ENCODE measurements around the gene ATN1.

The ATN1 gene

GRCh38 chr12:6937481-6938352 lies 10.0 kb downstream of the ATN1 start:
- DNase-seq (ENCODE audit: low read depth, low spot score): peak; percentile 78
- H3K9me3 ChIP-seq (ENCODE audit: low read depth, low read length): no peaks in the 10 kb centered on the region
- H3K36me3 ChIP-seq (ENCODE audit: insufficient read depth, low read length): peaks cover 51% of the 10 kb centered on the region
- peak overlapping the region; percentile 94 for H3K9ac ChIP-seq (ENCODE audit: insufficient read length)
- peak overlapping the region; percentile 92 for H3K27ac ChIP-seq
- peak; percentile 94 for TF ChIP-seq POLR2AphosphoS5 (IDR thresholded peaks at IDR 0.05; ENCODE audit: borderline replicate concordance, low read depth, low read length)
- no peak for TF ChIP-seq EZH2 (IDR thresholded peaks at IDR 0.05)
- H3K4me3 ChIP-seq: peak overlapping the region; percentile 85

- peak overlapping the region; percentile 87 for H3K9ac ChIP-seq (ENCODE audit: insufficient read length)
- peaks cover 45% of the 10 kb centered on the region for H3K36me3 ChIP-seq (ENCODE audit: insufficient read depth, low read length)
- DNase-seq (ENCODE audit: low read depth, low spot score): no peak
- H3K27ac ChIP-seq: peak overlapping the region; percentile 91
- no peaks in the 10 kb centered on the region for H3K9me3 ChIP-seq (ENCODE audit: low read depth, low read length)
- H3K4me3 ChIP-seq: peak overlapping the region; percentile 85
- TF ChIP-seq POLR2AphosphoS5 (IDR thresholded peaks at IDR 0.05; ENCODE audit: borderline replicate concordance, low read depth, low read length) (no peak; the same call in 1 of the 2 replicates), EZH2 (IDR thresholded peaks at IDR 0.05) (no peak), FOXP2 (optimal IDR thresholded peaks at IDR 0.05; ENCODE audit: control extremely low read depth, extremely low read length, insufficient read depth) (no peak)
Observed at GRCh38 chr12:6938353-6939190, 10.8 kb downstream of the ATN1 start.

DNA sequence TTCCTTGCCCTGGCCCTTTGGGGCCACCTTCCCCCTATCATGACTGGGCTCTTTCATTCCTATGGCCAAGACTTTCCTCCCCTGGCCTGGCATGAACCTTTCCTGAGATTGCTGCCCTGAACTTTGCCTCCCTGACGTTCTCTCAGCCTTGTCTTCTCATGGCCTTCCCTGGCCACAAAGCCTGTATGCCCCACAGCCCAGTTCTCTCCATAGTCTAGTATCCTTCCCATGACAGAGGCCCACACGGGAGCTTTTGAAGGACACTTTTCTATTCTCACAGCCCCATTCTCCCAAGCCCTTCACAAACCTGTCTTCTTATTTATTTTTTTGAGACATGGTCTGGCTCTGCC lies 11.4 kb downstream of the ATN1 start:
- no peak overlapping the region for H3K9ac ChIP-seq (ENCODE audit: insufficient read length)
- H3K4me3 ChIP-seq: no peak overlapping the region
- H3K27ac ChIP-seq: no peak overlapping the region
- no peak for DNase-seq (ENCODE audit: low read depth, low spot score)
- no peak for TF ChIP-seq FOXP2 (optimal IDR thresholded peaks at IDR 0.05; ENCODE audit: control extremely low read depth, extremely low read length, insufficient read depth)
- TF ChIP-seq EZH2 (IDR thresholded peaks at IDR 0.05): no peak
- TF ChIP-seq POLR2AphosphoS5 (IDR thresholded peaks at IDR 0.05; ENCODE audit: borderline replicate concordance, low read depth, low read length): no peak
- no peaks in the 10 kb centered on the region for H3K9me3 ChIP-seq (ENCODE audit: low read depth, low read length)
- peaks cover 39% of the 10 kb centered on the region for H3K36me3 ChIP-seq (ENCODE audit: insufficient read depth, low read length)

- H3K36me3 ChIP-seq (ENCODE audit: insufficient read depth, low read length): peaks cover 25% of the 10 kb centered on the region; the same call in 1 of the 2 replicates
- no peak for TF ChIP-seq POLR2AphosphoS5 (IDR thresholded peaks at IDR 0.05; ENCODE audit: borderline replicate concordance, low read depth, low read length)
- TF ChIP-seq FOXP2 (optimal IDR thresholded peaks at IDR 0.05; ENCODE audit: control extremely low read depth, extremely low read length, insufficient read depth): no peak
- TF ChIP-seq EZH2 (IDR thresholded peaks at IDR 0.05): no peak
- H3K27ac ChIP-seq: no peak overlapping the region
- no peak overlapping the region for H3K9ac ChIP-seq (ENCODE audit: insufficient read length)
- no peak for DNase-seq (ENCODE audit: low read depth, low spot score)
- no peaks in the 10 kb centered on the region for H3K9me3 ChIP-seq (ENCODE audit: low read depth, low read length)
- H3K4me3 ChIP-seq: no peak overlapping the region
Observed at GRCh38 chr12:6941267-6941666, 13.5 kb downstream of the ATN1 start.

DNA sequence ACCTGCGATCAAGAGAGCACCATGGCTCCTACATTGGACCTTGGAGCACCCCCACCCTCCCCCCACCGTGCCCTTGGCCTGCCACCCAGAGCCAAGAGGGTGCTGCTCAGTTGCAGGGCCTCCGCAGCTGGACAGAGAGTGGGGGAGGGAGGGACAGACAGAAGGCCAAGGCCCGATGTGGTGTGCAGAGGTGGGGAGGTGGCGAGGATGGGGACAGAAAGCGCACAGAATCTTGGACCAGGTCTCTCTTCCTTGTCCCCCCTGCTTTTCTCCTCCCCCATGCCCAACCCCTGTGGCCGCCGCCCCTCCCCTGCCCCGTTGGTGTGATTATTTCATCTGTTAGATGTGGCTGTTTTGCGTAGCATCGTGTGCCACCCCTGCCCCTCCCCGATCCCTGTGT lies 14.0 kb downstream of the ATN1 start:
- no peak overlapping the region for H3K9ac ChIP-seq (ENCODE audit: insufficient read length)
- no peak overlapping the region for H3K27ac ChIP-seq
- H3K4me3 ChIP-seq: no peak overlapping the region
- TF ChIP-seq FOXP2 (optimal IDR thresholded peaks at IDR 0.05; ENCODE audit: control extremely low read depth, extremely low read length, insufficient read depth): no peak
- TF ChIP-seq POLR2AphosphoS5 (IDR thresholded peaks at IDR 0.05; ENCODE audit: borderline replicate concordance, low read depth, low read length): no peak
- no peak for TF ChIP-seq EZH2 (IDR thresholded peaks at IDR 0.05)
- no peak for DNase-seq (ENCODE audit: low read depth, low spot score)
- no peaks in the 10 kb centered on the region for H3K9me3 ChIP-seq (ENCODE audit: low read depth, low read length)
- peaks cover 21% of the 10 kb centered on the region; the same call in 1 of the 2 replicates for H3K36me3 ChIP-seq (ENCODE audit: insufficient read depth, low read length)

- no peak for TF ChIP-seq POLR2AphosphoS5 (IDR thresholded peaks at IDR 0.05; ENCODE audit: borderline replicate concordance, low read depth, low read length)
- no peak for TF ChIP-seq EZH2 (IDR thresholded peaks at IDR 0.05)
- no peak for TF ChIP-seq FOXP2 (optimal IDR thresholded peaks at IDR 0.05; ENCODE audit: control extremely low read depth, extremely low read length, insufficient read depth)
- DNase-seq (ENCODE audit: low read depth, low spot score): no peak
- Histone ChIP-seq H3K9me3 (ENCODE audit: low read depth, low read length) (no peaks in the 10 kb centered on the region), H3K9ac (ENCODE audit: insufficient read length) (no peak overlapping the region), H3K4me3 (no peak overlapping the region), H3K36me3 (ENCODE audit: insufficient read depth, low read length) (peaks cover 17% of the 10 kb centered on the region; the same call in 1 of the 2 replicates), H3K27ac (peak overlapping the region; percentile 99)
Observed at GRCh38 chr12:6942331-6942665, 14.5 kb downstream of the ATN1 start.

DNA sequence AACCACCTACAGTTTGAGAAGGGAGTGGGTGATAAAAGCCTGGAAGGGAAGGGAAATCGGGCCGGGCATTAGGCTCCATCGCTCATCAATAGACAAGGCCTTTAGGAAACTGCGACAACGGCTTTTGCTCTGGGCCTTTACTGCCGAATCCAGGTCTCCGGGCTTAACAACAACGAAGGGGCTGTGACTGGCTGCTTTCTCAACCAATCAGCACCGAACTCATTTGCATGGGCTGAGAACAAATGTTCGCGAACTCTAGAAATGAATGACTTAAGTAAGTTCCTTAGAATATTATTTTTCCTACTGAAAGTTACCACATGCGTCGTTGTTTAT lies 15.6 kb downstream of the ATN1 start:
- Histone ChIP-seq H3K9me3 (ENCODE audit: low read depth, low read length) (no peaks in the 10 kb centered on the region), H3K36me3 (ENCODE audit: insufficient read depth, low read length) (peaks cover 17% of the 10 kb centered on the region; the same call in 1 of the 2 replicates), H3K4me3 (peak overlapping the region; percentile 97), H3K9ac (ENCODE audit: insufficient read length) (peak overlapping the region; percentile 78), H3K27ac (peak overlapping the region; percentile 99)
- peak; percentile 95 for DNase-seq (ENCODE audit: low read depth, low spot score)
- no peak for TF ChIP-seq EZH2 (IDR thresholded peaks at IDR 0.05)
- TF ChIP-seq POLR2AphosphoS5 (IDR thresholded peaks at IDR 0.05; ENCODE audit: borderline replicate concordance, low read depth, low read length): no peak
- TF ChIP-seq FOXP2 (optimal IDR thresholded peaks at IDR 0.05; ENCODE audit: control extremely low read depth, extremely low read length, insufficient read depth): no peak

DNA sequence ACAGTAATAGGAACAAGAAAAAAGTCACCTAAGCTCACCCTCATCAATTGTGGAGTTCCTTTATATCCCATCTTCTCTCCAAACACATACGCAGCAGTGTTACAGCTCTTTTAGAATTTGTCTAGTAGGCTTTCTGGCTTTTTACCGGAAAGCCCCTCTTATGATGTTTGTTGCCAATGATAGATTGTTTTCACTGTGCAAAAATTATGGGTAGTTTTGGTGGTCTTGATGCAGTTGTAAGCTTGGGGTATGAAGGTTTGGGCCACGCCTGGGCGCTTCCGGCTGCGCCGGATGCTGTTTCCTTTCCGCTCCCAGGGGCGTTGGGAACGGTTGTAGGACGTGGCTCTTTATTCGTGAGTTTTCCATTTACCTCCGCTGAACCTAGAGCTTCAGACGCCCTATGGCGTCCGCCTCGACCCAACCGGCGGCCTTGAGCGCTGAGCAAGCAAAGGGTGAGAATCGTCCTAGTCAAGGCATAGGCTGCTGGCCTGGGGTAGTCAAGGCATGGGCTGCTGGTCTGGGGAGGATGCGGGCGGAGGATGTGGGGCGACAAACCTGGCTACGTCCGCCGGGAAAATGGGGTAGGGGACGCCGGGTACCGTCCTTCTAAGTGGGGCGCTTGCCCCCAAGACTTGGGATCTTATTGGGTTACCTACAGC lies 16.1 kb downstream of the ATN1 start, which contains the start of the genes C12orf57 and RNU7-1:
TSS of gene C12orf57 (plus strand) at position 301 of the 659 bp plus-strand sequence. CDS start at position 401, 100 bp downstream.
TSS of gene RNU7-1 (plus strand) at position 95 of the 659 bp plus-strand sequence.
- peak; percentile 97 for DNase-seq (ENCODE audit: low read depth, low spot score)
- Histone ChIP-seq H3K27ac (peak within 1 kb of the TSS; percentile 99), H3K36me3 (ENCODE audit: insufficient read depth, low read length) (peaks cover 16% of the 10 kb centered on the region; the same call in 1 of the 2 replicates), H3K4me3 (peak within 1 kb of the TSS; percentile 97), H3K9ac (ENCODE audit: insufficient read length) (peak within 1 kb of the TSS; percentile 83), H3K9me3 (ENCODE audit: low read depth, low read length) (no peaks in the 10 kb centered on the region)
- TF ChIP-seq EZH2 (IDR thresholded peaks at IDR 0.05) (no peak), FOXP2 (optimal IDR thresholded peaks at IDR 0.05; ENCODE audit: control extremely low read depth, extremely low read length, insufficient read depth) (no peak), POLR2AphosphoS5 (IDR thresholded peaks at IDR 0.05; ENCODE audit: borderline replicate concordance, low read depth, low read length) (peak; percentile 100)

All from SK-N-MC (cell line).